ENCODE measurements around the gene LIMD2.

The LIMD2 gene

DNA sequence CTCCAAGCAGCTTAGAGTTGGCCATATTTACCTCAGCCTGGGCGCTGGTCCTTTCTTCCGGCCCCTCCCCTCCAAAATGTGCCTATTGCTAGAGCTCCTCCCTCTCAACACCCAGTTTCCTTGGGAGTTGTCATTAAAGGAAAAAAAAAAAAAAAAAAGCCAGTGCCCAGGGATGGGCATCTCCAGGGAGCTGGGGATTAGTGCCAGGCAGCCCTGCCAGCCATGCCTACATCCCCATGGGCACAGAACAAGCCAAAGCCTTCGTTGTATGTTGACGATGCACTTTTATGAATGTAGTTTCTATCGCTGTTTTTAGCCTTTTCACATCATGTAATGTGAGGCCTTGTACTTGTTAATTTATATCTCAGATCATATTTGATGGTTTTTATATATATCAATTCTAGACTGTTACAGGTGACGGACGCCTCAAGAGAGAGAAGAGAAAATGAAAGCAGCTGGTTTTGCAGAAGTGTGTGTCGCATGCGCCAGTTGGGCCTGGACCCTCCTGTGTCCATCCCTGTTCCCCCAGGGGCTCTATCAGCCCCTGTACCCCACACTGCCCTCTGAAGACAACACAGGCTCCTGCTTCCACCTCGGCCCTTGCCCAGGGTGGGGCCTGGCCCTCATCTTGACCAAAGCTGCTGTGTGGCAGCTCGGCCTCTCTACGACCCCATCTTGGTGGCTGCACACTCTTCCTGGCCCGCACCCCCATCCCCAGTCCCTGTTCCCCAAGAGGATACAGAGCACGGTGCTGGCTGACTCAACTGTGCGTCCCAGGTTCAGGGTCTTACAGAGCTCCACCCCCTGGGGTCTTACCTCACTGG, 4.8 kb downstream of the LIMD2 start:
- no peak overlapping the region for H3K27ac ChIP-seq
- TF ChIP-seq, protein P1, sequence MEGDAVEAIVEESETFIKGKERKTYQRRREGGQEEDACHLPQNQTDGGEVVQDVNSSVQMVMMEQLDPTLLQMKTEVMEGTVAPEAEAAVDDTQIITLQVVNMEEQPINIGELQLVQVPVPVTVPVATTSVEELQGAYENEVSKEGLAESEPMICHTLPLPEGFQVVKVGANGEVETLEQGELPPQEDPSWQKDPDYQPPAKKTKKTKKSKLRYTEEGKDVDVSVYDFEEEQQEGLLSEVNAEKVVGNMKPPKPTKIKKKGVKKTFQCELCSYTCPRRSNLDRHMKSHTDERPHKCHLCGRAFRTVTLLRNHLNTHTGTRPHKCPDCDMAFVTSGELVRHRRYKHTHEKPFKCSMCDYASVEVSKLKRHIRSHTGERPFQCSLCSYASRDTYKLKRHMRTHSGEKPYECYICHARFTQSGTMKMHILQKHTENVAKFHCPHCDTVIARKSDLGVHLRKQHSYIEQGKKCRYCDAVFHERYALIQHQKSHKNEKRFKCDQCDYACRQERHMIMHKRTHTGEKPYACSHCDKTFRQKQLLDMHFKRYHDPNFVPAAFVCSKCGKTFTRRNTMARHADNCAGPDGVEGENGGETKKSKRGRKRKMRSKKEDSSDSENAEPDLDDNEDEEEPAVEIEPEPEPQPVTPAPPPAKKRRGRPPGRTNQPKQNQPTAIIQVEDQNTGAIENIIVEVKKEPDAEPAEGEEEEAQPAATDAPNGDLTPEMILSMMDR (conservative IDR thresholded peaks at IDR 0.05) = no peak
- TF ChIP-seq ZFX (IDR thresholded peaks at IDR 0.05) = no peak

DNA sequence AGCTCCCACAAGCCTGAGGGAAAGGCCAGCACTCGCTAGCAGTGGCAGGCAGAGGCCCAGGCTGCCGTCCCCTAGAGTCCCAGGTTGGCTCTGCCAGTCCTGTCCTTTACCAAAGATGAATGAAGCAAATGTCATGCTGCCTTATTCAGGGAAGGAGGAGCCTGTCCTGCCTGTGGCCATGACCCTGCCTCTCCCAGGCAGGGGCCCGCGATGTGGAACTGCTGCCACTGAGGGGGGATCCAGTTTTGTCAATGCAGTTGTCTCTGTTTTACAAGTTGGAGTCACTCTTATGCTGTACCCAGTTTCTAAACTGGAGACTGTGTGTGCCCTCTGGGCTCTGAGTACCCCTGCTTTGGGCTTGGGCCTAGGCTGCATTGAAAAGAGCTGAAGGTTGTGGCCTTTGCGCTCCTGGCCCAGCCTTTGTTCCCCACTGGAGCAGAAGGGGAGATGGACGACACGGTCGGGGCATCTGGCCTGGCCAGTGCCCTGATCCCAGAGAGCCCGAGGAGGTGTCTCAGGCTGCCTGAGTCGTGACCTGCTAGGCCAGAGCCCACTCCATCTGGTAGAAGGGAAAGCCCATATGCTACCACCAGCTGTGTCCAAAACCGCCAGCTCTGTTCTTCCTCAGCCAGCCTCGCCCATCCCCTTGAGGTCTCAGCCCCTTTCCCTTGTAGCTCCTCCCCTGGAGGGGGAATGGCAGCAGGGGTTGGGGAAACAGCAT, 5.5 kb downstream of the LIMD2 start:
- no peak overlapping the region for H3K27ac ChIP-seq
- TF ChIP-seq ZFX (IDR thresholded peaks at IDR 0.05) = no peak
- TF ChIP-seq, protein P1 (conservative IDR thresholded peaks at IDR 0.05) = no peak

DNA sequence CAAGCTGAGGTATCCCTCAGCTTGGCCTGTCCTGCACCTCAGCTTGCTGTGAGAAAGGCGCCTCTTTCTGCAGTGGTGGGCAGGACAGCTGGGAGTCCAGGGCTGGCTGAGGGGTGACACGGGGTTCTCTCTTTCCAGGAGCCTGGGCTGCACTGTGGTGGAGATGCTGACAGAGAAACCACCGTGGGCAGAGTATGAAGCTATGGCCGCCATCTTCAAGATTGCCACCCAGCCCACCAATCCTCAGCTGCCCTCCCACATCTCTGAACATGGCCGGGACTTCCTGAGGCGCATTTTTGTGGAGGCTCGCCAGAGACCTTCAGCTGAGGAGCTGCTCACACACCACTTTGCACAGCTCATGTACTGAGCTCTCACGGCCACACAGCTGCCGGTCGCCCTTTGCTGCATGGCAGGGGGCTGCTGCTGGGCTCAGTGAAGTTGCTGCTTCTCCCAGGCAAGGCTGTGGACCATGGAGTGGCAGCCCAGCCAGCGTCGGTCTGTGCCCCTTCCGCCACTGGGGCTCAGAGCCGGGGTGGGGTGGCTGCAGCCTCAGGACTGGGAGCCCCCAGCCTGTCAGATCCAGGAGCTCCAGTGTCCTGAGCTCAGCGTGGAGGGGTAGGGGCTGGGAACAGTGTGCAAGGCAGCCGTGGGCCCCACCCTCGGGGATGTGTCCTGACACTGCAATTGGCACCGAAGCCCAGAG, 6.4 kb downstream of the LIMD2 start:
- TF ChIP-seq ZFX (IDR thresholded peaks at IDR 0.05) = no peak
- H3K27ac ChIP-seq = no peak overlapping the region

DNA sequence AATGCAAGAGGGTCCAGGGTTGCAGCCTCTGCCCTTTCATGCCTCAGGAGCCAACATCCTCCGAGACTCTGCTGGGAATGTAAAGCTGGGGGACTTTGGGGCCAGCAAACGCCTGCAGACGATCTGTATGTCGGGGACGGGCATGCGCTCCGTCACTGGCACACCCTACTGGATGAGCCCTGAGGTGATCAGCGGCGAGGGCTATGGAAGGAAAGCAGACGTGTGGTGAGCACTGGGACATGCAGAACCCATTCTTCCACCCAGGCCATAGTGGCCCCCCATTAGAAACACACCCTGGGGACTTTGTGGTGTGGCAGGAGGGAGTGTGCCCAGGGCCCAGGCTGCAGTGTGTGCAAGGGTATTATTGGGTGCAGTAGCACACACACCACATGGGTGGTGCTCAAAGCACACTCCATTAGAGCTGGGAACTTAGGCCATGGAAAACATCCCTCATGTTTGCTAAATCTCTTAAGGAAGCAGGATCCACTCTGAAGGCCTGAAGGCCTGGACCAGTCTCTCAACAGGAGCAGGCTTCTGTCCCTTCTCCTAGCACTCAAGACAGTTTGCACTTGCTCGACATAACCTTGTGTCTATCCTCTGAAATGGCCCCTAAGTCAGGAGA, 7.6 kb downstream of the LIMD2 start:
- TF ChIP-seq ZFX (IDR thresholded peaks at IDR 0.05) = no peak
- TF ChIP-seq, protein P1 (conservative IDR thresholded peaks at IDR 0.05) = no peak
- H3K27ac ChIP-seq = no peak overlapping the region

DNA sequence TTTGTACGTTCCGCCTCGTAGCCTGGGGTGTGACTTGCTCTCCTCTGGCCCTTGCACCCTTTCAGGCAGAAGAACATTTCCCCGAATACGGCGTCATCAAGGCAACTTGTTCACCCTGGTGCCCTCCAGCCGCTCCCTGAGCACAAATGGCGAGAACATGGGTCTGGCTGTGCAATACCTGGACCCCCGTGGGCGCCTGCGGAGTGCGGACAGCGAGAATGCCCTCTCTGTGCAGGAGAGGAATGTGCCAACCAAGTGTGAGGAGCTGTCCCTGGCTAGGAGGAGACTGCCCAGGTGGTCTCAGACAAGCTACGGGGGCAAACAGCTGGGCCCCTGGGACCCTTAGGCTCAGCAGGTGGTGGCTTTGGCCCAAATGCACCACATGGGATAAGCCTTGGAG, 10.4 kb downstream of the LIMD2 start:
- H3K27ac ChIP-seq = no peak overlapping the region
- TF ChIP-seq, protein P1 (conservative IDR thresholded peaks at IDR 0.05) = no peak
- no peak for TF ChIP-seq ZFX (IDR thresholded peaks at IDR 0.05)

DNA sequence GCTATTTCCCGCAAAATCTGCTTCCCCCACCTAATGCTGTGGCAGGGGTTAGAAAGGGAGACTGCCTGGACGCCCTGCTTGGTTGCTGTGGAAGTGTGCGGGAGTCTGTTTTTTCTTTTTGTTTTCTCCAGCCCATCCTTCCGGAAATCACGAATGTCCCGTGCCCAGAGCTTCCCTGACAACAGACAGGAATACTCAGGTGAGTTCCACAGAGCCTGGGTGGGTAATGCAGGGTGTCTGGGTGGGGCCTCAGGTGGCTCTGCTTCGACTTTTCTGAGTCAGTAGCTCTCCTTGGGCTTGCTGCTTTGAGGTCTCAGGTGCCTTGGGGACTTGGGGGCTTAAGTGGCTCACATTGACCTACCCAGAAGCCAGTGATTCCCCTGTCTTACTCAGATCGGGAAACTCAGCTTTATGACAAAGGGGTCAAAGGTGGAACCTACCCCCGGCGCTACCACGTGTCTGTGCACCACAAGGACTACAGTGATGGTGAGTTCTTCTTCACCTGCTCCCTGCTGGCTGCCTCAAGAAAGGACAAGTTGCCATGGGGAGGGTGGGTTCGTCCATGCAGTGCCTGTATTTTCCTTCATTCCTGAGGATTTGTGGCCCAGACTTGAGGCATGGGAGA, 11.4 kb downstream of the LIMD2 start:
- no peak overlapping the region for H3K27ac ChIP-seq
- TF ChIP-seq, protein P1 (conservative IDR thresholded peaks at IDR 0.05) = no peak
- no peak for TF ChIP-seq ZFX (IDR thresholded peaks at IDR 0.05)

DNA sequence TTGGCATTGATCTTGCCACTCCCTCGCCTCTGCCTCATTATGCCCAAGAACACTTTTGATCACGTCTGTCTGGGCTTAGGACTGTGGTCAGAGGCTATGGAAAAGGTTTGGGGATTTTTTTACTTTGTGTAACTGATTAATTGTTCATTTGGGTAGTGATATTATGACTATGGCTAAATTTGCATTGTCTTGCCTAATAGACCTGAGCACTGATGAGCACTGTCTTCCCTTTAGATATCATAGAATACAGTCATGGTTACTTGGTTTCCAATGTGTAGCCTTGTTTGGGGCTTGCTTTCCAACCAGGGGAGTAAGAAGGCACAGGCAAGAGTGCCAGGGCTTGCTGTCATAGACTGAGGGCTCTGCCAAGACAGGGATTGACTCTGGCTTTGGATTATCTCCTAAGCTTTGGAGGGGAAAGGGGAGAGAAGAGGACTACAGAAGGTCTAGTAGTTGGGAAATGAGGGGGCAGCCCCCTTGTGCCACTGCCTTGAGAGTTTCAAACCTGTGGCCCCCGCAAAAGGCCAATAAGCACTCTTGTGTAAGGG, 13.7 kb downstream of the LIMD2 start:
- peak overlapping the region; percentile 4; the same call in 1 of the 2 replicates for H3K27ac ChIP-seq
- TF ChIP-seq, protein P1 (conservative IDR thresholded peaks at IDR 0.05) = no peak
- no peak for TF ChIP-seq ZFX (IDR thresholded peaks at IDR 0.05)

All from C4-2B (cell line).